WTC11 (cell line): Measurements from ENCODE around the gene SLC11A1. TPM values are rescaled to one million over a fixed set of nuclear protein-coding genes. Genes with fewer than 3 reads are reported as not detected.

Source experiments
- RORB ChIP-seq: fragments of 250-450 bp; sonication (Bioruptor Pico); IDR thresholded peaks from 2 replicates; pipeline ENCODE4 v1.9.0; 2021; ENCODE audit warnings: mild to moderate bottlenecking
- ZBTB43 ChIP-seq: sonication (generic); formaldehyde crosslinking; IDR thresholded peaks from 2 replicates; pipeline ENCODE4 v1.8.1; 2023; ENCODE audit warnings: mild to moderate bottlenecking, missing genetic modification reagents
- ZNF138 ChIP-seq: sonication (generic); formaldehyde crosslinking; conservative IDR thresholded peaks from 2 replicates; pipeline ENCODE4 v1.8.1; 2022; ENCODE audit warnings: mild to moderate bottlenecking, moderate library complexity, missing genetic modification reagents
- microRNA-seq: library from miRNA; unstranded; fragments of <30 nt; microRNA quantifications from one replicate; pipeline ENCODE4 v1.2.0, GENCODE V29; 2022; ENCODE audit warnings: borderline number of aligned reads
- total RNA-seq: library from RNA; stranded (reverse); gene quantifications from 3 replicates; pipeline ENCODE4 v1.2.3, GENCODE V29; 2021

SLC11A1 gene
- total RNA-seq, 1 experiment from 2014 or later: 0.31 TPM

GRCh38 chr2:218445602-218446001 is 63.5 kb downstream of the SLC11A1 start (continued):
- TF ChIP-seq ZNF138 (CRISPR knock-in tag) (no peak), RORB (CRISPR knock-in tag) (no peak), ZBTB43 (CRISPR knock-in tag) (no peak)
- TF ChIP-seq, all 79 proteins: peak for 0

Small RNA genes within 50 kb of the gene (microRNA-seq; reads per million reads assigned to microRNA genes)
- gene MIR26B: 1,242 reads per million, percentile 90 among the genes with 10 or more reads in this experiment
- not detected for gene MIR6810

Other genes with a start within 250 kb of the SLC11A1 start
- not detected in 3 replicates for gene CXCR1, start 215.3 kb upstream of the SLC11A1 start, total RNA-seq
- 169 to 184 TPM (median 173 TPM) in 3 replicates for gene ARPC2, start 165.1 kb upstream of the SLC11A1 start, total RNA-seq
- 0.20 to 0.39 TPM (median 0.25 TPM) in 3 replicates for gene GPBAR1, start 121.3 kb upstream of the SLC11A1 start, total RNA-seq
- 113 to 125 TPM (median 115 TPM) in 3 replicates for gene AAMP, start 112.1 kb upstream of the SLC11A1 start, total RNA-seq
- gene PNKD, start 111.8 kb upstream of the SLC11A1 start, total RNA-seq: 45.0 to 49.8 TPM (median 45.8 TPM) in 3 replicates
- 23.5 to 30.1 TPM (median 26.5 TPM) in 3 replicates for gene TMBIM1, start 89.8 kb upstream of the SLC11A1 start, total RNA-seq
- gene CATIP, start 25.4 kb upstream of the SLC11A1 start, total RNA-seq: 0.25 to 0.26 TPM in 2 of 3 replicates, not detected in the other
- gene CTDSP1, start 17.6 kb downstream of the SLC11A1 start, total RNA-seq: 25.4 to 27.9 TPM (median 27.4 TPM) in 3 replicates
- 2.9 to 3.8 TPM (median 3.0 TPM) in 3 replicates for gene VIL1, start 36.9 kb downstream of the SLC11A1 start, total RNA-seq
- gene USP37, start 186.1 kb downstream of the SLC11A1 start, total RNA-seq: 18.6 to 21.6 TPM (median 20.2 TPM) in 3 replicates
- gene CNOT9, start 186.6 kb downstream of the SLC11A1 start, total RNA-seq: 61.9 to 67.0 TPM (median 62.6 TPM) in 3 replicates
- gene PLCD4, start 225.6 kb downstream of the SLC11A1 start, total RNA-seq: 0.11 to 0.28 TPM (median 0.14 TPM) in 3 replicates